HG03442 (cell line): ENCODE measurements around the gene OR51F2.
"Not testable (repeated sequence)": the region's sequence is repeated elsewhere in the genome, so short reads cannot be mapped to it uniquely, and the experiment has no call there.

ENCODE experiments used
- ATAC-seq: cut with Tn5 transposase; IDR thresholded peaks from one replicate; pipeline ENCODE4 v1.9.1; 2021; ENCODE audit warnings: mild to moderate bottlenecking, moderate library complexity; ENCODE audit not compliant: unreplicated experiment

Gene OR51F2

DNA sequence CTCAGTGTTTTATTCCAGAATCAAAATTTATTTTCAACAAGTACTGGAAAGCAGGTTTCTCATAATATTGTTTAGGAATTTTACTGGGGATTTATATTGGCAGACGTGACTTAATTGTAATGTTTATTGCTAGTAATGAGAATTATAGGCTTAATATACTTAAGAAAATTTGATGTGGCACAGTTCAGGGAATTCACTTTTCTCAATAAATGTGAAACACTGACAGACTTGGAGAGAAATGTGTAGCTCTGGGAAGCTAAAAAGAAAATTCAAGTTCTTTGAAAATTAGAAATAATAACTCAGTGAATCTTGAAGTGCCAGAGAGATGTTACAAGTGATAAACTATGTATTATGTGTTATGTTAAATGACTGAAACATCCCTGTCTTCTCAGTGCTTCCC, at the start of gene OR51F2:
OR51F2 (plus strand) TSS at position 301 of the 400 bp plus-strand sequence. CDS start 101 bp downstream, outside the sequence.
- ATAC-seq, result no peak

- no peak for ATAC-seq
Measured at GRCh38 chr11:4782454-4782853, 38.7 kb upstream of the OR51F2 start.

- no peak for ATAC-seq
Measured at GRCh38 chr11:4797206-4797605, 23.9 kb upstream of the OR51F2 start.

DNA sequence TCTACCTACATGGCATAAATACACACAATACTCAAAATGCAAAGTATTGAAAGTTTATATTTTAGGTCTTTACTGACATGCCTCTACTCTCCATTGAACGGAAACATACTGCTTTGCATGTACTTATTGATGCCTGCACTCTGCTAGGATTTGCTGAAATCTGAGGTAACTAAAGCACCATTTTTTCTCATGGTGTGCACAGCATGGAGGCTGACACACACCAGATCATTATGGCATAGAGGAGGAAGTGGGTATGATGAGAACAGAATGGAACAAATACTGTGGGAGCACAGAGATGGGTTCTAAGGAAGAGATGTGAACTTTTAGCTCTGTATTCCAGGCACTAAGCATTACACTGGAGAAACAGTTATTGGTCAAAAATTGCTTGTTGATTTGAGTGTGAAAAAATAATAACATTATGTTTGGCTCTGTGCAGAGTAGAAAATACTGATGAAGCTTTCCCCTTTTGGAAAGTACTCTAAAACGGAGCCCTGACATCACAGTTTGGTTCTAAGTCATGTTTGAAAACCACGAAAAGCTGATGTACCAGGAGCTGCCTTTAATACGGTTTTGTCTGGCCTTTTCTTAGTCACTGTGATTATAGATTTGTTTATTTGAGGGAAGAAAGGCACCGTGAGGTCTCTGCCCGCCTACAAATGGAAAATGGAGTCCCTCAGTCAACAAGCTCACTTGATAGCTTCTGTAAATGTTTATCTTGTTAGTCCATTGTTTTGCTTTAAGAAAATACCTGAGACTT, 22.5 kb upstream of the OR51F2 start:
- ATAC-seq, result no peak

DNA sequence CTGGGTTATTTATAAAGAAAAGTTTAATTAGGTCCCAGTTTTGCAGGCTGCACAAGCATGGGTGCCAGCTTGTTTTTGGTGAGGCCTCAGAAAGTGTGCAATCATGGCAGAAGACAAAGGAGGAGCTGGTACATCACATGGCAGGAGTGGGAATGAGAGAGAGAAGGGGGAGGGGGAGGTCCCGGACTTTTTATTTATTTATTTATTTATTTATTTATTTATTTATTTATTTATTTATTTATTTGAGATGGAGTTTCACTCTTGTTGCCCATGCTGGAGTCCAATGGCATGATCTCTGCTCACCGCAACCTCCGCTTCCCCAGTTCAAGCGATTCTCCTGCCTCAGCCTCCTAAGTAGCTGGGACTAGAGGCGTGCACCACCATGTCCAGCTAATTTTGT, 19.8 kb upstream of the OR51F2 start:
- ATAC-seq, result not testable (repeated sequence)

DNA sequence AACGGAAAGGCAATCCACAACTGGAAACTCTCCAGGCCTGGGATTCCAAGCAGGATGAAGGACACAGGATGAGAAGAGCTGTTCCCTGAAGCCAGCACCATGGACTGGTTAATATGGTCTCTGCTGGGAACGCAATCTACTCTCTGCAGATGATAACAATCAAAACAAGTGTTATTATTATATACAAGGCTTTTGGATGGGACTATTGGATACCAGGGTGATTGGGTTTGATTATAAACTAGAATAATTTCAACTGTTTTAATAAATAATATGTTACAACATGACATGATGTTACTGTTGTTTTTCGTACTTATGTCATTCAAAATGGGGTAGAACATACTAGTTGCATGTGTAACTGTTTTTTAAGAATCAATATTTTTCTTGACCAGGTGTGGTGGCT, 16.8 kb upstream of the OR51F2 start, which contains the start of gene OR52R1:
OR52R1 (minus strand) TSS at position 101 of the 400 bp plus-strand sequence; CDS start at position 101, 0 bp downstream.
- no peak for ATAC-seq

GRCh38 chr11:4808476-4808875, 12.6 kb upstream of the OR51F2 start:
- no peak for ATAC-seq

GRCh38 chr11:4809246-4809645, 11.9 kb upstream of the OR51F2 start:
- no peak for ATAC-seq

- no peak for ATAC-seq
Measured at GRCh38 chr11:4825132-4825531, 4.0 kb downstream of the OR51F2 start.

- ATAC-seq, result no peak
Measured at GRCh38 chr11:4826425-4826824, 5.3 kb downstream of the OR51F2 start.

DNA sequence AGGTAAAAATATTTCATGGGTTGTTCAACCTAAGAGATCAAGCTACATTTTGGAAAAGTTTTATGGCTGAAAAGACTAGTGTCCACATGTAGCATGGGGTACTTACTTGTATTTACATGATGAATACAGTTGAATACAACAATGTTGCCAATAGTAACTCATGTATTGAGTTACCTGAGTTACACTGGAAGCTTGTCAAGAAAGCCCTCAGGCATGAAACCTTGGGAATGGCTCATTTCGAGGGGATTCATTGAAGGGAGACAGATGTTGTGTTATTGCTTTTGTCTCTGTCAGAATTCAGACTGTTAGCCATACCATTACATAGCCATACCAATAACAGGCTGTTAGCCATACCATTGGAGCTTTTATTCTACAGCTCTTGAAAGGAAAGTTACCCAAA, 9.2 kb downstream of the OR51F2 start:
- no peak for ATAC-seq

DNA sequence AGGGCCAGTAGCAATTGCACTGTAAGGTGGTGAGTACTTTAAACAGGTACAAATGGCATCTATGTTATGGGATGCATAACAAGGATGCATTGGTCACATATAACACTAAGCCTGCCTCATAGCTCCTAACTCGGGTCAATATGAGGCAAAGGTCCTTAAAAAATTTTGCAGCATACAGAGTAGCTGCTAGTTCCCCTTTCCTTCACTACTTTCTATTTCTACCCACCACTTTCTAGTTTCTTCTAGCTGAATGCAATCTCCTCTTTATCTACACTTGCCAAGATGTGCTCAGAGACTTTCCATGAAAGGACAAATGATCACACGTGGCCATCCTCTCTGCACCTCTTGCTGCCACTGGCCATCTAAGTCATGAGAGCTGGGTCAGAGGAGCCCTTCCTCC, 9.8 kb downstream of the OR51F2 start:
- no peak for ATAC-seq

- ATAC-seq, result no peak
Measured at GRCh38 chr11:4839851-4840549, 18.9 kb downstream of the OR51F2 start.

DNA sequence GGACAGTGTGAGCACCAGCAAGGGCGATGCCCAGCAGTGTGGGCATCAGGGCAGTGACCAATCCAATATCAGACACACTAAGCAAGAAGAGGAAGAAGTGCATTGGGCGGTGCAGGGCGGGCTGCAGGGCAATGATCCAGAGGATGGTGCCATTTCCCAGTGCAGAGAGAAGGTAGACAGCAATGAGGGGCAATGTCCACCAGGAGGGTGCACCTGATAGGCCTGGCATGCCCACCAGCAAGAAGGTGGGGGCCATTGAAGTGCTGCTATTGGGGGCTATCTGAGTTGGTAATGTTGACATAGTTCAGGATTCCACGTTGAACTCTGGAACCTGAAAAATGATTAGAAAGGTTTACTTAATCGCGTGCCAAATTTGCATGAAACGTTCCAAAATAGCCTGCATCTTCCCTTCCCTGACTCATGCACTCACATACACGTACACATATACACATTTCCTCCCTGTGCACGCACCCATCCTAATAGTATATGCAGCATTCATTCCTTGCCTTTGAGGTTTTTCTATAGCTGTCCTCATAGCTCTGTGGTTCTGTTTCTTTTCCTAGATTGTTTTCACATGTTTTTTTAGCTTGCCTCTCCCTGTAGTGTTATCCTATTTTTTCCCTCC, 27.9 kb downstream of the OR51F2 start, which contains the start of gene OR51S1:
OR51S1 (minus strand) TSS at position 301 of the 625 bp plus-strand sequence; CDS start at position 301, 0 bp downstream.
- no peak for ATAC-seq

- ATAC-seq, result no peak
Measured at GRCh38 chr11:4851033-4851432, 29.9 kb downstream of the OR51F2 start.

- not testable (repeated sequence) for ATAC-seq
Measured at GRCh38 chr11:4854286-4854685, 33.2 kb downstream of the OR51F2 start.

DNA sequence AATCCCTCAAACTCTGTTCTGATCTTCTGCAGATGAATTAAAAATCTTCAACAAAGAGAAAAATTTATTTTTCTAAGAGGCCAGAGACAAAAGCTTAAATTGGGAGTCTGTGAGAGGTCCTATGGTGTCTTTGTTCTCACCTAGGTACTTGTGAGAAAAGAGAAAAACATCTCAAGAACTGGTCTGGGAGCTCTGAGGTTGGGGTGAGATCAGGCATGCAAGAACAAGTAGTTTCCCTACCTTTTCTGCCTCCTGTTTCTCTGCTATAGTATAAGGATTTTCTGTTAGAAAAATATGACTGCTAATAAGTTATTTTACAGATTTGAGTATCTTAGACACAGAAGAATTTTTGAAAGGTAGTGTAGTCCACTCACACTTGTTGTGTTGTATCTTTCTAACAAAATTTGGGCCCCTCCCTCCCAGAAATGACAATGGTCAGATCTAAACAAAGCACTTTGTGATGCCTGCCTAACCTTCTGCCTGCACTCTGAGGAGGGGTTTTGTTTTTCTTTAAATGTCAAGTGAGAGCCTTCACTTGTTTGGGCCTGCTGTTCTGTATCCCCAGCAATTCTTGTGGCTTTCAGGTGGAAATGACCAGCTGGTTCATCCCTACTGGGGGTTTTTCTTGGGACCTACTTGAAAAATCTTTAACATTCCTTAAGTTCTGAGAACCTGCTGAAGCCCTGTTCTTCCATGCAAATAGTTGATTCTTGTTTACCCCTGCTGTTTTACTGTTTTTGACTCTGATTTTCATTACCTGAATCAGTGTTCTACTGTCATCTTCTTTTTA, 41.5 kb downstream of the OR51F2 start:
- no peak for ATAC-seq

GRCh38 chr11:4863876-4864275, 42.8 kb downstream of the OR51F2 start:
- no peak for ATAC-seq

DNA sequence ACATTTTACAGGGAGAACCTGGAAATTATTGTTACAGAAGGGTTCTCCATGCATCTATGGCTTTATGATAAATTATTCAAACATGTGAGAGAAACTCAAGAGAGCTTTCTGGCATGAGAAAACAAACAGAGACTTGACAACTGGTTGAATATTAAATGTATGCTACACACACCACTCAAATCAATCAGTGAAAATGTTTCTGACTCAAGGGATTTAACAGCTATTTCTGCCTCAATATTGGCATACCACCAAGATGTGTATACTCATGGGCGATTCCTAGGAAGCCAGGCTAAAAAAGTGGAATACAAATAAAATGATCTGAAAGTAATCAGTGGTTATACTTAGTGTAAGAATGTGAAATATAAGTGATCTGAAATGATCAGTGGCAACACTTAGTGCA, 44.7 kb downstream of the OR51F2 start:
- ATAC-seq, result no peak
